ENCODE data around the gene SEL1L3.

SEL1L3 gene

GRCh38 chr4:25702848-25703247 is 159.9 kb downstream of the SEL1L3 start:
- DNase-seq (ENCODE audit: low read depth), result peak; percentile 72
- H3K4me3 ChIP-seq (replicated peaks; ENCODE audit: low read depth, low read length), result no peak overlapping the region
- TF ChIP-seq CTCF (IDR thresholded peaks at IDR 0.05; ENCODE audit: low read length, missing control alignments), result peak; percentile 8

GRCh38 chr4:25700661-25701060 is 162.1 kb downstream of the SEL1L3 start:
- TF ChIP-seq CTCF (IDR thresholded peaks at IDR 0.05; ENCODE audit: low read length, missing control alignments), result no peak
- no peak for DNase-seq (ENCODE audit: low read depth)
- no peak overlapping the region for H3K4me3 ChIP-seq (replicated peaks; ENCODE audit: low read depth, low read length)

- H3K4me3 ChIP-seq (replicated peaks; ENCODE audit: low read depth, low read length), result no peak overlapping the region
Measured at GRCh38 chr4:25697516-25697915, 165.3 kb downstream of the SEL1L3 start.

More at GRCh38 chr4:25697516-25697915, 165.3 kb downstream of the SEL1L3 start:
- no peak for DNase-seq (ENCODE audit: low read depth)
- no peak for TF ChIP-seq CTCF (IDR thresholded peaks at IDR 0.05; ENCODE audit: low read length, missing control alignments)
